ENCODE results near the gene TSPAN18. TPM values are rescaled to one million over a fixed set of nuclear protein-coding genes. Genes with fewer than 3 reads are reported as not detected.
"Not testable (repeated sequence)": the region's sequence is repeated elsewhere in the genome, so short reads cannot be mapped to it uniquely, and the experiment has no call there.

The TSPAN18 gene
- total RNA-seq, 1 experiment from 2014 or later = not detected

DNA sequence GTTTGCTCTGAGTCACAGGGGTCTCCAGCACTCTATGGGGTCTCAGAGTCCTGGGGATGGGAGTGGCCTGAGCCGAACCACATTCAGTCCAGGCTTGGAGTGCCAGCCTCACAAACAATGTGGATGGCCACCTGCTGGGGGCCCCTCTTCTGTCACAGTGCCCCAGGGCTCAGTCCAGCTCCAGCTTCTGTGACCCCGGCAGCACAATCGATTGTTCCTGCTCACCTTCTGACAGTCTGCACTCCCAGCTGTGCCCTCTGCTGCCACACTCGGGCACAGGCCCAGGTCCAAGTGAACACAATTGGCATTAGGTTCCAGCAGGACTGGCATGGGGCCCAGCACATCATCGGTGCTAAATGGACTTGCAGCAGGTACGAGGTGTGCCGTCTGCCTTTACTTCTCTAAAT lies 139.1 kb downstream of the TSPAN18 start:
- DNase-seq (ENCODE audit: low read depth) = no peak

DNA sequence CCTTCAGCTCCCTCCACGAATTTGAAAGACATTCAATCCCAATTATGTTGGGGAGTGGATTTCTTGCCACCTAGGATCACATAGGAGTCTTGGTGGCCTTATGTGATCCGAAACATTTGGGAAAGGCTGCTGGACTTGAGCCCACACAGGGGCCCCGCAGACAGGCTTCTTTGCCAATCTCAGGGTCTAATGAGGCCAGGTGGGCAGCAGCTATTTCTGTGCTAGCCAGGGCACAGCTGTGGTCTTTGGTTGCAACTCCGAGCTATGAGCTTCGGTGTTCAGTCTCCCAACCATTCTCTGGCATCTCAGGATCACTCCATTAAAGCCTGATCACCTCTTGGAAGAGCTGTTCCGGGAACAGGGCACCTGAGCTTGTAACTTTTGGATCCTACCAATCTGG lies 139.5 kb downstream of the TSPAN18 start:
- DNase-seq (ENCODE audit: low read depth) = no peak

DNA sequence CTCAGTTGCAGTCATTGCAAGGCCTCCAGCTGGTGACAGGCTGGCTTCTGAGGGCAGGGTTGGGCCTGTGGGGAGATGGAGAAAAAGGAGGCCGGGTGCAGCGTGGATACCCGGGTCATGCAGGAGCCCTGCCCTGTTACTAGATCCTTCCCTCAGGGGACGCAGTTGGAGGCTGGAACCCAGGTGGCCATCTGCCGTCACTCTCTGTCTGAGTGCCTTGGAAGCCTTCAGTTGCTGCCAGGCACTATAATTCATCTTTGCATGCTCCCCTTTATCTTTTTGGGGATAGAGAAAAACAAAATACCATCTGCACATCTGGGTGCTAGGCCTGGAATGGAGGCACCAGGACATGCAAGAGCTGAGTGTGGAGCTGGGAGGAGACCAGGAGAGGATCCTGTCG lies 141.3 kb downstream of the TSPAN18 start:
- DNase-seq (ENCODE audit: low read depth) = no peak

DNA sequence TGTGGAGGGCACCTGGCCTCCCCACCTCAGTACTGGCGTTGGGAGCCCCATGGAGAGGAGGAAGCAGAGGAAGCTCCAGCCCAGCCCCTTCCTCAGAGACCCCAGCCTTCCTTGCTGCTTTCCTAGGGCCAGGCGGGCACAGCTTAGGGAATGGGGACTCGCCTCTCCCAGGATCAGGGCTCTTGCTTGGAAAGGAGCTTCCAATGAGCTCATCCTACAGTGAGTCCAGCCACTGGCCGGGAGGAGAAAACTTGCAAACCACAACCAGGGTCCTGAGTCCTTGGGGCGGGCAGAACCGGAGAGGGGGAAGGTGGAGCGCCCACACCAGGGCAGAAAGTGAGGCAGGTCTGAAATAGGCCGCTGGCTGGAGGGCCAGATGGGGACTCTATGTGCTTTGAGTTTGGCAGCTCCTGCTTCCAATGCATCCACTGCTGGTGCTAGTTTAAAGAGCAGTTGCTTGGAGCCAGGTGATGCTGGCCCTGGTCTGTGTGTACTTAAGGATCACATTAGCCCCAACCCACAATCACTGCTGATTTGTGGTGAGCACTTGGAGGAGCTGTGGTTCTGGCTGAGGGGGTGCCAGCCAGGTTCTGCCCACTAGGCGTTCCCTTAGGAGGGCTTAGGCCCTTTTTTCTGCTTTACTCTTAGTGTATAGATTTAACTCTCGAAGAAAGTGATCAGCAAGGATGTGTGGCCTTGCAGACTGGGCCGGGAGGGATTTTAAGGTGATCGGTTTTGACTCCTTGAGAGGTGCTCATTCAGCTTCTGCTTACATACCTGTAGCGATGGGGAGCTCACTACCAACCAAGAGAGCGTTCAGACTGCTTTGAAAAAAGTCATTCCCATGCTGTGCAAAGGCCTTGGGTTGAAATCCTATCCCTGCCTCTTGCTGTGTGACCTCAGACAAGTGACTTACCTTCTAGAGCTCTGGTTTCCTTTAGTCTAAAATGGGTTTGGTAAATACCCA lies 142.0 kb downstream of the TSPAN18 start:
- DNase-seq (ENCODE audit: low read depth) = no peak

DNA sequence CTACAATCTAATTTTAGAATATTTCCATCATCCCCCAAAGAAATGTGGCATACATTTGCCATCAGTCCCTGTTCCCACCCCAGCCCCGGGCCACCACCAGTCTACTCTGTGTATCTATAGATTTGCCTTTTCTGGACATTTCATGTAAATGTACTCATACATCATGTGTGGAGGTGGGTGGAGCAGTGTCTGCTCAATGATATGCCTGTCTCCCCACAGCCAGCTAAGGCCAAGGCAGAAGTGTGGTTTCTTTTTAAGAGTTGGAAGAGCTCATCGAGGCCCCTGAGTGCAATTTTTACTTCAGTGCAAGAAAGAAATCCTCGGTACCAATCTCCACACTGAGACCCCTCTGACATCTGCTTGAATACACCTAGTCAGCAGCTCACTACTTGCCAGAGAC lies 143.4 kb downstream of the TSPAN18 start:
- no peak for DNase-seq (ENCODE audit: low read depth)

DNA sequence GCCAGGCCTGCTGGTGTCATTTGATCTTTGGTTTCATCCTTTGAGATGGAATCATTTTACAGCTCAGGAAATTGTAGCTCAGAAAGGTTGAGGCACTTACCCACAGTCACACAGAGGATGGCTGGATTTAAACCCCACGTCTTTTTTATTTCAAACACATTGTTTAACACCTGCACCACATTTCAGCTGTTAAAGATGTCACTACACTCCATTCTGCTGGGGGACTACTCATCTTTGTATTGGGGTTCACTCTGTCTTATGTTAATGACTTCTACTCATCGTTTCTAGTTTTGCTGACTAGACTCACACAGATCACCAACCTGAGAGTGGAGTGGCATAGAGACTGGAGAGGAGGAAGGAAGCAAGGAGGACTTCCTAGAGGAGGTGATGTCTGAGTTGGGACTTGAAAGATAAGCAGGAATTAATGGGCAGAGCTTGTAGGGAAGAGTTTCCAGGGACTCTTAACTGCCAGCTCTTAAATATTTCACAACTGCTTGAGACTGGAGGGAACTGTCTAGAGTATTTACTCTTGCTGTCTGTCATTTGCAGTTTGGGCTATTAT lies 143.9 kb downstream of the TSPAN18 start:
- DNase-seq (ENCODE audit: low read depth) = no peak

DNA sequence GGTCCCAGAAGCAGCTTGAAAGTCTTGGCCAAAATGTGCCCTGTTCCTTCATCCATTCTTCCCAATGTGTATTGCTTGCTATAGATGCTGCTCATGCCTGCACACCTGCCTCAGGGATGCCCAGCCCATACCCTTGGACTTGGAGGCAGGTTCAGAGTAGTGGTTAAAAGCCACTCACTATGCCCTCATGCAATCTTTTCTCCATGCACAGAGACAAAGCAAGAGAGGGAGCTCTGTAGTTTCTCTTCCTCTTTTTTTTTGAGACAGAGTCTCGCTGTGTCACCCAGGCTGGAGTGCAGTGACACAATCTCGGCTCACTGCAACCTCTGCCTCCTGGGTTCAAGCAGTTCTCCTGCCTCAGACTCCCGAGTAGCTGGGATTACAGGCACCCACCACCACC lies 144.9 kb downstream of the TSPAN18 start:
- not testable (repeated sequence) for DNase-seq (ENCODE audit: low read depth)

DNA sequence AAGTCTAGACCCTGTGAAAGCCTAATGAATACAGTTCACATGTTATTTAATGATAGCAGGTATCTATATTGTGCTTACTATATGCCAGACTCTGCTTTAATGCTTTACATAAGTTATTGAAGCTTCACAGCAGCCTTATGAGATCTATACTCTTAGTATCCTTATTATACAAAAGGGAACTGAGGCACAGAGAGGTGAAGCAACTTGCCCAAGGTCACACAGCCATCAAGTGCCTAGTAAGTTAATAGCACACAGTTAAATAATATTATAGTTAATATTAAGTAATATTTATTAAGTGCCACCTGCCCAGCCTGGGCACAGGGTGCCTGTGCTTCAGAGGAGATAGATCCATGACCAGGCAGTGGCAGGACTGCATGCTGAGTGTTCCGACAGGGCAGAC lies 145.8 kb downstream of the TSPAN18 start:
- no peak for DNase-seq (ENCODE audit: low read depth)

DNA sequence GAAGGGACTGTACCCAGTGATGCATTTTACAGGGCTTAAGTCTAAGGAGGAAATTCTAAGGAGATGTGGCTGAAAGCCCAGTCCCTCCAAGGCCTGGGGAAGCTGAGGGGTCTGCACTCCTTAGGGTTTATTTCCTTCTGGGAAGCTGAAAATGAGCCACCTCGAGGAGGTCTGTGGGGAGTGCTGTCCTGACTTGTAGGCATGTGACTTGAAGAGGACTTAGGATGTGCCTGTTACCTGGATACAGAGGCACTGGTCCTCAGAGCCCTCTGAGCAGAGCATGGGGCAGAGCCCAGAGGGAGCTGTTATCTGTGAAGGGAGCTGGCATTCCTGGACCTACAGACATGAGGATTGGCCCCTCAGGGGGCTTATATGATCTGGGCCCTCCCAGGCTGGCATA lies 146.8 kb downstream of the TSPAN18 start:
- no peak for DNase-seq (ENCODE audit: low read depth)

DNA sequence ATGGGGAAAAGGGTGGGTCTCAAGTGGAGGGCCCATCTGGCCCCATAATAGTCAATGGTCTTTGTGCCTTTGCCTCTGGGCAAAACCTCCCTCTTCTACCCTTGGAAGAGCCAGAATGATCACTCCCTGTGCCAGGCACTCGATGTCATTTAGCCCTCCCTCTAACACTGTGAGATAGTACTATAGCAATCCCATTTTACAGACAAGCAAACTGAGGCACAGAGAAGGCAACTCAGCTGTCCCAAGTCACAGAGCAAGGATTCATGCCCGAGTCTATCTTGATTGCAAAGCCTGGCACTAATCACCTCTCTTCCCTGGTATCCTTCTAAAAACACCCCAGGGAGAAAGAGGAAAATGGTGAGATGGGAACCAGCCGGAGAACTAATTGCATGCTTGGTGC lies 147.5 kb downstream of the TSPAN18 start:
- no peak for DNase-seq (ENCODE audit: low read depth)

DNA sequence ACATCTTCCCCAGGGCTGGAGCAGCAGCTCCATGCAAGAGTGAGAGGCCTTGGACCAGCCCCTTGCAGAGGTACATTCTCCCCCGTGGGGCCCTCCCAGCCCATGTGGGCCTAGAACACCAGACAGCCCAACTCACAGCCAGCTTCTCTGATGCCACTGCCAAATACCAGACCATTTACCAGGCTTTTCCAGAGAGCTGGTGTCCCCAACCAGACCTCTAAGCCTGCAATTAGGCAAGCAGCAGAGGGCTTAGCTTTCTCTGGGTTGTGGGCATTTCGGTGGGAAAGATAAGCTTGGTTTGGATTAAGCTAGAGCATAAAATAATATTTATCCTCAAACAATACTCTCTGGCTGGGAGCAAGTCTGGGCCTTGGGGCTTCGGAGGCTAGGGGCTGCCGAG lies 148.3 kb downstream of the TSPAN18 start:
- DNase-seq (ENCODE audit: low read depth) = no peak

DNA sequence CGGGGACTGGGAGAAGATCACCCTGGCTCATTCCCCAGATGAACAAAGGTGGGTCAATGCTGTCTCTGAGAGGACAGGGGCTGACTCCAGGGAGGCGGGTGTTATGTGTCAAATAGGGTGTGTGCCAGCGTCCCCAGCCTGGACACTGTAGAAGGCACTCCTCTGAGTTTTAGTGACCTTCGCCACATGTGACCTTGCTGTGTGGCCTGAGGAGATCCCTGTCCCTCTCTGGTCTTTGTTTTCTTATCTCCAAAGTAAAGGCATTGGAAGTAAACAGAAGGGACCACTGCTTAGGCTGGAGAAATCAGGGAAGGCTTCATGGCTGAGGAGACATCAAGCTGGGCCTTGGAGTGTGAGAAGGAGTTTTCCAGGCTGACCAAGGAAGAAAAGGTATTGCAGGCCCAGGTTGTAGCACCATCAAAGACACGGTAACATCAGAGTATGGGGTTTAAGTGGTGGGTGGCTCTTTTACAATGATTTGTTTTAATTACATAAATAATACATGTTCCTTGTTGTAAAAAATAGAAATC lies 149.5 kb downstream of the TSPAN18 start:
- DNase-seq (ENCODE audit: low read depth) = no peak

DNA sequence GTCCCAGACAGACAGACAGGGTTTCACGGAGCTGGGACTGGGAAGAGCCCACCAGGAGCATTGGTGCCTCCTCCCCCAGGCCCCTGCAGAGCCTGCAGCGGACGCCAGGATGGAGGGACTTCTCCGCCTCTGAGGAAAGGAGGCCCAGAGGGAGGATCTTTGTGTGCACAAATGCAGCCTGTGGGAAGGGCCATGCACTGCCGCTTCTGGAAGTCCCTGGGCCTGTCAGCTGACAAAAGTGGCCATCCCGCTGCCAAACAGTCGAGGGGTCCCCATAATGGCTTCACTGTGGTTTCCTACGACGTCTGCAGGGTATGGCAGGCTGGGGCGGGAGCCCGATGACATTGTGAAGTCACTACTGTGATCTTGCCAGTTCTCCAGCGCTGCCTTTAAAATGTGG lies 150.1 kb downstream of the TSPAN18 start:
- no peak for DNase-seq (ENCODE audit: low read depth)

DNA sequence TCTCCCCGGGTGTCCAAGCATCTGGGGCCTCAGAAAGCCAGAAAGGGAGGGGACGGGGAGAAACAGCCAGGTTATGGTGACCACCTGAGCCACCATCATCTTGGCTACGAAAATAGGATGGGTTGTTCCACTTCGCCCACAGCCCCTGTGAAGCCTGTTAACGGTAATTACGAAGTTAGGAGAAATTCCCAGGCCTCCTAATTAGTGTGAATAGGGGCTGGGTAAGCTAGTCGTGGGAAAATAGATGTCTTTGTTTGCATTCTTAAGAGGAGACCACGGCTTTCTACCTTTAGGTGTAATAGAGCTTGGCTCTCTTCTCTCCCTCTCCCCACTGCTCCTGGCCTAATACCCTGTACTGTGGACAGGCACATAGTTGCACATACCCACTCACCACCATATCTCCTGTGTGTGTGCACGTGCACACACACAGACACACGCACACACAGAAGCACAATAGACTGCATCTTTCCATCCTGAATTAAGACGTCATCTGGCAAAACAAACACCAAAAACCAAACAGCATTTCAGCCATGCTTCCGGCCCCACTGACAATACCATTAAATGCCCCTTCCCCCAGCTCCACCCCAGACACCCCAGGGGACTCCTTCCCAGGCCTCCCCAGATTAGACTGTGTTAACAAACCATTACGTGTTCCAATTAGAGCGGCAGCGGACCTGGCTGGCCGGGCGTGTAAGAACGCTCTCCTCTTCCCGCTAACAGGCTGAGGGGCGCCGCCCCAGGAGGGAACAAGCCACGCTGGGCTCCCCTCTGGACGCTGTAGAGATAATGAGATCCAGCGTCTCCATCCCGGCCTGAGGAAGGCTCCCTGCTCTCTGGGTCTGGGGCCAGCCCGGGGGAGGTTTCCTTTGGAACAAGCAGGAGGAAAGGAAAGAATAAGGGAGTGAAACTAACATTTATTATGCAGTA lies 151.1 kb downstream of the TSPAN18 start:
- DNase-seq (ENCODE audit: low read depth) = no peak

DNA sequence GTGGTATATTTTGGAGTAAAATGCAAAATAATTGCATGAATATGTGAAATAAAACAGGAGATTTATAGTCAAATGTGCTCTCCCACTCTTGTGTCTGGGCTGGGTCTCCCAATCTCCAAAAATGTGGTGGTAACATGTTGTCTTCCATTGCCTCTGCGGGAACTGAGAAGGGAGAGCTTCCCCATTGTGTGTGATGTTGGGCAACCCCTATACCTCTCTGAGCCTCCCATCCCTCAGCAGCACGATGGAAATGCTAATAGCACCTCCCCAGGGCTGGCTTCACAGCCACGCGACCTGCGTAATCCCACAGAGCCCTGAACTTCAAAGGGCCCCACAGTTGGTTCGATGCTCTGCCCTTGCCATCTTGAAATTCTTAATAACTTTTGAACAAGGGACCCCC lies 151.9 kb downstream of the TSPAN18 start:
- no peak for DNase-seq (ENCODE audit: low read depth)

DNA sequence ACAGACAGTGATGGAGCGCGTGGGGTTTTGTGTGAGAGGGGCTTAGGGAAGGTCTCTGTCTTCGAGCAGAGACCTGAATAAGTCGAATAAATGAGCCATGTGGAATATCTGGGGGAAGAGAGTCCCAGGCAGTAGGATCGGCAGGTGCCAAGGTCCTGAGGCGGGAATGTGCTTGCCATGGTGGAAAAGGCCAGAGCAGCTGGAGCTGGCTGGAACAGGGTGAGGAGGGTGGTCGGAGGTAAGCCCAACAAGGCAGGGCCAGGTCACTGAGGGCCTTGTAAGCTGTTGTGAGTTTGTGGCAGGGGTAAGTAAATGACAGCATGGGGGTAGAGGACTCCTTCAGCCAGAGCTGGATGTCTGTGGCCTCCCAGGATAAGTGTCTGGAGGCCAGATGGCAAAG lies 152.7 kb downstream of the TSPAN18 start:
- DNase-seq (ENCODE audit: low read depth) = no peak

DNA sequence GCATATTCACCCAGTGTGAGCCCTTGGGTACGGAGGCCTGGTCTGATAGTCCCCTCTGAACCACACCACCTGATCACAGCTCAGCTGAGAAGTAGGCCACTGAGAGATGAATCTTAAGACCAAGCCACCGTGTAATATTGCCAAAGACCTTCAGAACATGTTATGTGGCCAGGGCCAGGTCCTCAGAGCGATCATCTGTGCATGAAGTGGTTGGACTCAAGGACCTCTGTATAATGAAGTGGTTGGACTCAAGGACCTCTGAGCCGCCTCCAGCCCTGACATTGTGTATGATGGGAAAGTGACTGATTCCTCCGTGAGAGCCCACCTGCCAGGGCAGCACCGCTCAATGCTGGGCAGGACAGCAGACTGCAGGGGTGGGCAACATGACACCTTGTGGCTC lies 153.7 kb downstream of the TSPAN18 start:
- DNase-seq (ENCODE audit: low read depth) = no peak

DNA sequence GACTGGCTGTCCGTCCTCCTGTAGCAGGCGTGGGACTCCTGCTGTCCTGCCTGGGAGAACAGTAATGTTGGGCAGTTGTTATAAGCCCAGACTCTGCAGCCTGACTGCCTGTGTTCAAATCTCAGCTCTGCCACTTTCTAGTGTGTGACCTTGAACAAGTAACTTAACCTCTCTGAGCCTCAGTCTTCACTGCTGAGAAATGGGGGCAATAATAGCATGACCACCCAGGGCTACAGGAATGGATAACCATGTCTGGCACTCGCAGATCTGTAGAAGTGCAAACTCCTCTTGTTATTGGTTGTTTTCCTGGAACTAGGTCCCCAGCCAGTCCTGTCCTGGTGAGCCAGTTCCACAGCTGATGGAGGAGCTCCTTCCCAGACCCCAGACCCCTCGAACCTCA lies 154.2 kb downstream of the TSPAN18 start:
- no peak for DNase-seq (ENCODE audit: low read depth)

DNA sequence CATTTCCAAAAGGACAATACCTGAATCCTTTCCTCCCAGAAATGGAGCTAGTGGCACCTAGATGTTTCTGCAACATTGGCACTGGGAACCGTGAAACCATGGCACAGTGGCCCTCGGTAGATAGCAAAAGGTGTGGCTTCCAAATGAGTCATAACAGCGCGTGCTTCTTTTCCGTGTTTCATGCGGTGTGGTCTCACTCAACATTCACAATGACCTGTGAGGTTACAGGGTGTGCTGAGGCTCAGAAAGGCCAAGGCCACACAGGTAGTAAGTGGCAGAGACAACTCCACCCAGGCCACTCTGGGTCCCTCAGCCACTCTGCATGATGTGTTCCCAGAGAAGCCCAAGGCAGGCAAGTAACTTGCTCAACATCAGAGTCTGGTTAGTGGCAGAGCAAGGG lies 156.5 kb downstream of the TSPAN18 start:
- no peak for DNase-seq (ENCODE audit: low read depth)

DNA sequence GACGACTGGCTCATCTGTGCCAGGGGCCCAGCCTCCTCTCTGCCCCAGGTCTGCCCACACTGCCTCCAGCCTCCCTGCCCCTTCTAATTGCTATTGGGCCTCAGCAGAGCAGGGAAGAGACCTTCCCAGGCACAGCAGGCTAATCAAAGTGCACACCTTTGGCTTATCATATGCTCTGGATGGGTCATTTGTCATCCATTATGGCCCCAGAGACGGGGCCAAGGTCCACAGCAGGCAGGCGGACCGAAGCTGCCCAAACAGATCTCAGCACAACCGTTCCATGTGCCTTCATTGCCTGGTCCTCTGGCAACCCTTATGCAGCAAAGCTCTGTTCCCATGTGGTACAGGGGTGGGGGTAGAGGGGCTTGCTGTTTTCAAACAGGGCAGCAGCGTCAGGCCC lies 157.3 kb downstream of the TSPAN18 start:
- DNase-seq (ENCODE audit: low read depth) = no peak

DNA sequence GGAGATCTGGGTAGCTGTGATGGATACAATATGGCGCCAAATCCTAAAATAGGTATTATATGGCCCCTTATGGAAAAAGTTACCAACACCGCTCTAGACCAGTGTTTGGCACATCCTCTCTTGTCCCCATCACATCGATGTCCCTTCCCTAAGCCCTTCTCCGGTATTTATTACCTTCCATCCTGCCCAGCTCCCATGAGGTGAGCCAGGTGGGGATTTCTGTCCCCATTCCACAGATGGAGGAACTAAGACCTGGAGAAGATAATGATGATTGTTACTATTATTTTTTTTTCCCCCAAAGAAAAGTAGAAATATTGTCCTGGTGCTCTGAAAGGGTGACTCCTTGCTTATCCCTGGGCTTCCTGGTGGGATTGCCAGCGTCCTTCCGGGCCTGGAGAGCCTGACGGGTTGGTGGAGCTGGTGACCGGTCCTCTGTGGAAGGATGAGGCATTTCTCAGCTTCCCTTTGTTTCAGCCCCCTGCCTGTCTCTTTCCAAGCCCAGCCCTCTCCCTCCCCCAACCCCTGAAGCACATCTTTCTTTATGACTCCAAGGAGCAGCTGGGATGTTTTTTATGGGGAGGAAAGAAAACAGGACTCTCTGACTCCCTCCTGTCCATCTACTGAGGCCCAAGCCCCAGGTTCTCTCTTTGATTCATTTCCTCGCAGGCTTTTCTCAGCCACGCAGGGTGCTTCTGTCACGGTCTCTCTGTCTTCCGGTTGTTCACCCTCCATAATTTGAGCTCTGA lies 158.5 kb downstream of the TSPAN18 start:
- DNase-seq (ENCODE audit: low read depth) = no peak
